Liver (tissue), 9 donors: ENCODE results near the gene CYFIP1. TPM values are rescaled to one million over a fixed set of nuclear protein-coding genes. Genes with fewer than 3 reads are reported as not detected.
A peak's percentile ranks its signal among the peaks of the same experiment; 100 is the strongest.

Experiments used
- DNase-seq: peaks from one replicate; pipeline ENCODE4 v3.0.0-alpha.2; 2017; ENCODE audit warnings: low spot score
- H3K27ac ChIP-seq, 2 donors: one replicate each; pipeline ENCODE4 v1.7.0; 2013; ENCODE audit warnings: inconsistent platforms in 2 of 2, low read length in 2 of 2, control low read depth in 1 of 2, low read depth in 1 of 2, mild to moderate bottlenecking in 1 of 2
- H3K27me3 ChIP-seq, 4 donors: one replicate each; pipeline versions ENCODE4 v1.6.1 to v1.7.0; 2013; ENCODE audit warnings: low read length in 3 of 4, inconsistent platforms in 1 of 4, mild to moderate bottlenecking in 1 of 4, moderate library complexity in 1 of 4; ENCODE audit not compliant: control insufficient read depth in 4 of 4, insufficient read depth in 4 of 4
- H3K36me3 ChIP-seq, 4 donors: one replicate each; pipeline versions ENCODE4 v1.6.1 to v1.7.0; 2013; ENCODE audit warnings: low read length in 3 of 4, mild to moderate bottlenecking in 3 of 4, low read depth in 1 of 4, moderate library complexity in 1 of 4; ENCODE audit not compliant: control insufficient read depth in 4 of 4, insufficient read depth in 3 of 4
- H3K4me1 ChIP-seq, 4 donors: one replicate each; pipeline versions ENCODE4 v1.6.1 to v1.7.0; 2013; ENCODE audit warnings: low read length in 3 of 4, mild to moderate bottlenecking in 3 of 4, moderate library complexity in 1 of 4; ENCODE audit not compliant: control insufficient read depth in 4 of 4, insufficient read depth in 4 of 4
- H3K4me3 ChIP-seq, 3 donors: one replicate each; pipeline versions ENCODE4 v1.6.1 to v1.7.0; 2013; ENCODE audit warnings: low read length in 3 of 3, control low read depth in 1 of 3, low read depth in 1 of 3, mild to moderate bottlenecking in 1 of 3
- H3K9ac ChIP-seq, 2 donors: one replicate each; pipeline ENCODE4 v1.7.0; 2013; ENCODE audit warnings: low read length in 2 of 2, mild to moderate bottlenecking in 2 of 2, moderate library complexity in 2 of 2, control low read depth in 1 of 2, low read depth in 1 of 2
- H3K9me3 ChIP-seq, 4 donors: one replicate each; pipeline versions ENCODE4 v1.6.1 to v1.7.0; 2013; ENCODE audit warnings: low read length in 3 of 4; ENCODE audit not compliant: control insufficient read depth in 4 of 4
- GABPA ChIP-seq, 2 donors: IDR thresholded peaks in 1 of 2; conservative IDR thresholded peaks in 1 of 2; 2 replicates each; pipeline ENCODE4 v1.6.1; 2016; ENCODE audit warnings: antibody characterized with exemption in 2 of 2, mild to moderate bottlenecking in 1 of 2, moderate library complexity in 1 of 2
- HNF4A ChIP-seq, 2 donors: conservative IDR thresholded peaks; 2 replicates each; pipeline ENCODE4 v1.6.1; 2016; ENCODE audit warnings: antibody characterized with exemption in 2 of 2, mild to moderate bottlenecking in 2 of 2
- JUND ChIP-seq, 2 donors: IDR thresholded peaks; 2 replicates each; pipeline ENCODE4 v1.6.1; 2016; ENCODE audit warnings: antibody characterized with exemption in 2 of 2
- NR2F2 ChIP-seq: IDR thresholded peaks from 2 replicates; pipeline ENCODE4 v1.6.1; 2016; ENCODE audit warnings: antibody characterized with exemption
- RXRA ChIP-seq, 2 donors: IDR thresholded peaks; 2 replicates each; pipeline ENCODE4 v1.6.1; 2017 to 2018; ENCODE audit warnings: antibody characterized with exemption in 2 of 2, mild to moderate bottlenecking in 1 of 2
- SP1 ChIP-seq: IDR thresholded peaks from 2 replicates; pipeline ENCODE4 v1.6.1; 2018; ENCODE audit warnings: antibody characterized with exemption, mild to moderate bottlenecking
- TAF1 ChIP-seq: conservative IDR thresholded peaks from 2 replicates; pipeline ENCODE4 v1.6.1; 2016; ENCODE audit warnings: antibody characterized with exemption, mild to moderate bottlenecking
- ZBTB33 ChIP-seq: IDR thresholded peaks from 2 replicates; pipeline ENCODE4 v1.6.1; 2016; ENCODE audit warnings: antibody characterized with exemption
- WGBS: extraction: QIAGEN DNeasy Blood & Tissue Kit; methylation state at CpG from one replicate; pipeline ENCODE4 v1.1.7; 2013; 5-methylcytosine and 5-hydroxymethylcytosine counted together
- polyA plus RNA-seq, 2 donors: library from polyadenylated mRNA; stranded (reverse) in 1 of 2; unstranded in 1 of 2; fragments of 200-250 nt in 1 of 2; fragments of >200 nt in 1 of 2; fragmentation: Nextera tagmentation in 1 of 2; extraction: Ambion mirVana in 1 of 2; gene quantifications; one replicate each; pipeline versions ENCODE4 v1.2.1 to v1.2.3, GENCODE V29; 2013 to 2015
- total RNA-seq, 2 donors: library from RNA; depleted of rRNA; stranded (reverse); fragments of >200 nt; gene quantifications; one replicate each; pipeline ENCODE4 v1.2.3, GENCODE V29; 2014
- TF ChIP-seq, protein P1 (sequence below): IDR thresholded peaks from 2 replicates; pipeline ENCODE4 v1.6.1; 2016; ENCODE audit warnings: antibody characterized with exemption, mild to moderate bottlenecking
- TF ChIP-seq, protein P2 (sequence below): IDR thresholded peaks from 2 replicates; pipeline ENCODE4 v1.6.1; 2016; ENCODE audit warnings: antibody characterized with exemption
- donor health status: healthy.
- donor health status: healthy.
- donor health status: healthy.
- donor health status: healthy.
- donor health status: healthy.

Gene CYFIP1
- total and polyA plus RNA-seq, 4 donors: 13.5 to 48.3 (median 38.3) TPM

DNA sequence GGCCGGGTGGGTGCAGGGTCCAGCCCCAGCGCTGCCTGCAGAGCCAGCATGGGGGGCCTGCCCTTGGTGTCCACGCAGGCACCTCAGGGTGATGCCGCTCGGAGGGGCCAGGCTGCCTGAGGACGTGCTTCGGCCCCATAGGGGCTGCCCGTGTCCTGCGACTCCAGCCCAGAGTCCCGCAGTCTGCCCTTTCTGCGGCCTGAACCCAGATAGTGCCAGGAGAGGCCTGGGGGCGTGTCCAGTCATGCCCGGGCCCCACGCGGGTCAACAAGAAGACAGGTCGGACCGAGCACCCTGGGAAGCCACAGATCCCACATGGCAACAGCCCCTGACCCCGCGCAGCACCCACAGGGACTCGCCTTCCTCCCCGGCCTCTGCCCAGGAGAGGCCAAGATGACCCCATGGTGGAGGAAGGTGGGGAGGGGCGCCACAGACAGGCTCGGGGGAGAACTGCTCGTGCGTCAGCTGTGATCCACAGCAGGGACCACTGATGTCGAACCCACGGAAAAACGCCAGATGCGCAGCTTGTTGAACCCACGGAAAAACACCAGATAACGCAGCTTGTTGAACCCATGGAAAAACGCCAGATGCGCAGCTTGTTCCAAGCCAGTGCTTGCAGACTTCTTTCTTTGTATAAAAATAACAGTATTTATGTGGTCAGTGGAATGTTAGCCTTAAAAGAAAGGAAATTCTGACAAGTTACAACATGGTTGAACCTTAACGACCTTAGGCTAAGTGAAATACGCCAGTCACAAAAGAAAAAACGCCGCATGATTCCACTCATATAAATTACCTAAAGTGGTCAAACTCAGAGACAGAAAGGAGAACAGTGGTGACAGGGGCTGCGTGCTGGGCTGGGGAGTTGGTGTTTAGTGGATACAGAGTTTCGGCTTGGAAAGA lies 28.5 kb downstream of the CYFIP1 start:
- Histone ChIP-seq H3K27me3 (no peaks in the 10 kb centered on the region), H3K4me1 (peaks cover 0 to 15% (median 7%) of the 10 kb centered on the region in 4 donors), H3K36me3 (peaks cover 0 to 2% (median 0%) of the 10 kb centered on the region in 4 donors), H3K4me3 (no peak overlapping the region), H3K9me3 (no peaks in the 10 kb centered on the region), H3K9ac (no peak overlapping the region), H3K27ac (peak overlapping the region; percentile 62 to 68)
- no peak for DNase-seq
- 89% methylated on average over 39 of the region's 39 CpGs for WGBS
- no peak for TF ChIP-seq TAF1
- TF ChIP-seq, protein P1, sequence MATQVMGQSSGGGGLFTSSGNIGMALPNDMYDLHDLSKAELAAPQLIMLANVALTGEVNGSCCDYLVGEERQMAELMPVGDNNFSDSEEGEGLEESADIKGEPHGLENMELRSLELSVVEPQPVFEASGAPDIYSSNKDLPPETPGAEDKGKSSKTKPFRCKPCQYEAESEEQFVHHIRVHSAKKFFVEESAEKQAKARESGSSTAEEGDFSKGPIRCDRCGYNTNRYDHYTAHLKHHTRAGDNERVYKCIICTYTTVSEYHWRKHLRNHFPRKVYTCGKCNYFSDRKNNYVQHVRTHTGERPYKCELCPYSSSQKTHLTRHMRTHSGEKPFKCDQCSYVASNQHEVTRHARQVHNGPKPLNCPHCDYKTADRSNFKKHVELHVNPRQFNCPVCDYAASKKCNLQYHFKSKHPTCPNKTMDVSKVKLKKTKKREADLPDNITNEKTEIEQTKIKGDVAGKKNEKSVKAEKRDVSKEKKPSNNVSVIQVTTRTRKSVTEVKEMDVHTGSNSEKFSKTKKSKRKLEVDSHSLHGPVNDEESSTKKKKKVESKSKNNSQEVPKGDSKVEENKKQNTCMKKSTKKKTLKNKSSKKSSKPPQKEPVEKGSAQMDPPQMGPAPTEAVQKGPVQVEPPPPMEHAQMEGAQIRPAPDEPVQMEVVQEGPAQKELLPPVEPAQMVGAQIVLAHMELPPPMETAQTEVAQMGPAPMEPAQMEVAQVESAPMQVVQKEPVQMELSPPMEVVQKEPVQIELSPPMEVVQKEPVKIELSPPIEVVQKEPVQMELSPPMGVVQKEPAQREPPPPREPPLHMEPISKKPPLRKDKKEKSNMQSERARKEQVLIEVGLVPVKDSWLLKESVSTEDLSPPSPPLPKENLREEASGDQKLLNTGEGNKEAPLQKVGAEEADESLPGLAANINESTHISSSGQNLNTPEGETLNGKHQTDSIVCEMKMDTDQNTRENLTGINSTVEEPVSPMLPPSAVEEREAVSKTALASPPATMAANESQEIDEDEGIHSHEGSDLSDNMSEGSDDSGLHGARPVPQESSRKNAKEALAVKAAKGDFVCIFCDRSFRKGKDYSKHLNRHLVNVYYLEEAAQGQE: no peak
- TF ChIP-seq NR2F2: peak; percentile 63
- peak; percentile 11 to 39 for TF ChIP-seq RXRA (IDR thresholded peaks at IDR 0.05)
- TF ChIP-seq ZBTB33: no peak
- peak; percentile 25 for TF ChIP-seq SP1
- TF ChIP-seq, protein P2, sequence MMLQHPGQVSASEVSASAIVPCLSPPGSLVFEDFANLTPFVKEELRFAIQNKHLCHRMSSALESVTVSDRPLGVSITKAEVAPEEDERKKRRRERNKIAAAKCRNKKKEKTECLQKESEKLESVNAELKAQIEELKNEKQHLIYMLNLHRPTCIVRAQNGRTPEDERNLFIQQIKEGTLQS: no peak
- no peak for TF ChIP-seq JUND (IDR thresholded peaks at IDR 0.05)

GRCh38 chr15:22951031-22951380 lies 29.2 kb downstream of the CYFIP1 start:
- 87% methylated on average over 16 of the region's 16 CpGs for WGBS
- peak overlapping the region; percentile 62 to 68 for H3K27ac ChIP-seq
- H3K9me3 ChIP-seq: no peaks in the 10 kb centered on the region
- peaks cover 0 to 13% (median 6%) of the 10 kb centered on the region in 4 donors for H3K4me1 ChIP-seq
- H3K36me3 ChIP-seq: peaks cover 0 to 2% (median 0%) of the 10 kb centered on the region in 4 donors
- H3K27me3 ChIP-seq: no peaks in the 10 kb centered on the region
- no peak for DNase-seq
- H3K9ac ChIP-seq: no peak overlapping the region
- TF ChIP-seq HNF4A (conservative IDR thresholded peaks at IDR 0.05) (no peak), RXRA (IDR thresholded peaks at IDR 0.05) (no peak), GABPA (IDR thresholded peaks at IDR 0.05 in 1 of 2, conservative IDR thresholded peaks at IDR 0.05 in 1 of 2) (no peak), SP1 (no peak)
- H3K4me3 ChIP-seq: no peak overlapping the region
